SK-N-SH (cell line): ENCODE results near the gene CASZ1. TPM values are rescaled to one million over a fixed set of nuclear protein-coding genes. Genes with fewer than 3 reads are reported as not detected.

ENCODE experiments used
- CTCF ChIA-PET: fragments of 300-600, 350-600 bp; formaldehyde crosslinking; extraction: SDS; loops from one replicate; lab custom pipeline; 2021; lab: Yijun Ruan, JAX
- POLR2A ChIA-PET: fragments of 350-600 bp; sonication (Branson Sonifier 250); formaldehyde crosslinking; extraction: SDS; loops from one replicate; lab custom pipeline; 2020; ENCODE audit warnings: antibody characterized with exemption, inconsistent platforms; lab: Yijun Ruan, JAX
- DNase-seq: peaks from one replicate; pipeline ENCODE4 v3.0.0; 2012
- H2AFZ ChIP-seq: fragments of 200-600 bp; sonication (generic); 2 replicates; pipeline ENCODE4 v1.8.1; 2016; ENCODE audit warnings: antibody characterized with exemption, mild to moderate bottlenecking, low read depth
- H3F3A ChIP-seq: fragments of 200-600 bp; sonication (generic); replicated peaks from 2 replicates; pipeline ENCODE3; 2016; ENCODE audit warnings: antibody characterized with exemption, mild to moderate bottlenecking; ENCODE audit not compliant: insufficient read depth
- H3K27ac ChIP-seq, 2 experiments: fragments of 200-500 bp in 1 of 2; fragments of 200-600 bp in 1 of 2; sonication (Bioruptor generic) in 1 of 2; sonication (generic), shearing (Covaris generic) in 1 of 2; 2 replicates each; pipeline versions ENCODE4 v1.5.1 to v1.6.1; 2014 to 2016; ENCODE audit warnings: low read depth in 2 of 2, inconsistent platforms in 1 of 2, low read length in 1 of 2, mild to moderate bottlenecking in 1 of 2, mixed read lengths in 1 of 2
- H3K27me3 ChIP-seq: fragments of 200-600 bp; sonication (generic), shearing (Covaris generic); 2 replicates; pipeline ENCODE4 v1.6.1; 2016; ENCODE audit warnings: mixed run types; ENCODE audit not compliant: insufficient read depth
- H3K36me3 ChIP-seq, 2 experiments: fragments of 200-500 bp in 1 of 2; fragments of 200-600 bp in 1 of 2; sonication (Bioruptor generic) in 1 of 2; sonication (generic) in 1 of 2; replicated peaks in 1 of 2; 2 replicates each; pipeline versions ENCODE3 to v1.5.1; 2014 to 2016; ENCODE audit warnings: low read length in 1 of 2, mild to moderate bottlenecking in 1 of 2; ENCODE audit not compliant: insufficient read depth in 2 of 2, control insufficient read depth in 1 of 2
- H3K4me1 ChIP-seq, 2 experiments: fragments of 200-500 bp in 1 of 2; fragments of 200-600 bp in 1 of 2; sonication (Bioruptor generic) in 1 of 2; sonication (generic), shearing (Covaris generic) in 1 of 2; 2 replicates each; pipeline versions ENCODE4 v1.5.1 to v1.6.1; 2014 to 2016; ENCODE audit warnings: low read depth in 1 of 2, low read length in 1 of 2, mixed run types in 1 of 2; ENCODE audit not compliant: insufficient read depth in 2 of 2, control insufficient read depth in 1 of 2
- H3K4me2 ChIP-seq: fragments of 200-600 bp; sonication (generic), shearing (Covaris generic); 2 replicates; pipeline ENCODE4 v1.6.1; 2017; ENCODE audit warnings: mixed run types
- H3K4me3 ChIP-seq, 2 experiments: fragments of 200-500 bp in 1 of 2; fragments of 200-600 bp in 1 of 2; sonication (Bioruptor generic) in 1 of 2; sonication (generic), shearing (Covaris generic) in 1 of 2; 2 replicates each; pipeline versions ENCODE4 v1.5.1 to v1.8.1; 2014 to 2016; ENCODE audit warnings: low read depth in 2 of 2, inconsistent platforms in 1 of 2, low read length in 1 of 2, mild to moderate bottlenecking in 1 of 2, mixed read lengths in 1 of 2, moderate library complexity in 1 of 2
- H3K79me2 ChIP-seq: fragments of 200-600 bp; sonication (generic); 2 replicates; pipeline ENCODE4 v1.8.1; 2017; ENCODE audit warnings: mild to moderate bottlenecking; ENCODE audit not compliant: insufficient read depth
- H3K9ac ChIP-seq: fragments of 200-600 bp; sonication (generic); 2 replicates; pipeline ENCODE4 v1.6.1; 2017; ENCODE audit warnings: mixed run types
- H3K9me2 ChIP-seq: fragments of 200-600 bp; sonication (generic); 2 replicates; pipeline ENCODE4 v1.6.1; 2017; ENCODE audit warnings: mixed run types
- H3K9me3 ChIP-seq: fragments of 200-600 bp; sonication (generic); 2 replicates; pipeline ENCODE4 v1.6.1; 2017; ENCODE audit warnings: mixed run types, mild to moderate bottlenecking, moderate library complexity
- H4K20me1 ChIP-seq: fragments of 200-600 bp; sonication (generic); 2 replicates; pipeline ENCODE4 v1.6.1; 2017; ENCODE audit warnings: mild to moderate bottlenecking, mixed run types; ENCODE audit not compliant: insufficient read depth
- CHD2 ChIP-seq: fragments of 150-350 bp; IDR thresholded peaks from 2 replicates; pipeline ENCODE4 v1.6.1; 2018; ENCODE audit warnings: low read length; ENCODE audit not compliant: partially characterized antibody
- ELF1 ChIP-seq: IDR thresholded peaks from 2 replicates; pipeline ENCODE4 v1.4.0; 2012
- EZH2phosphoT487 ChIP-seq: fragments of 200-600 bp; sonication (generic); IDR thresholded peaks from 2 replicates; pipeline ENCODE4 v1.6.1; 2017; ENCODE audit warnings: low read depth, mixed run types, mild to moderate bottlenecking, antibody characterized with exemption, moderate library complexity, borderline replicate concordance
- GATA2 ChIP-seq: sonication (generic); formaldehyde crosslinking; IDR thresholded peaks from 2 replicates; pipeline ENCODE4 v1.5.0; 2020; ENCODE audit warnings: mild to moderate bottlenecking, missing genetic modification reagents
- MEF2A ChIP-seq: IDR thresholded peaks from 2 replicates; pipeline ENCODE4 v1.4.0; 2012; ENCODE audit warnings: low read depth, borderline replicate concordance
- NFIC ChIP-seq: IDR thresholded peaks from 2 replicates; pipeline ENCODE4 v1.4.0; 2012; ENCODE audit warnings: borderline replicate concordance
- POLR2AphosphoS5 ChIP-seq: IDR thresholded peaks from 2 replicates; pipeline ENCODE4 v1.6.1; 2012; ENCODE audit warnings: low read depth, low read length
- RAD21 ChIP-seq: IDR thresholded peaks from 2 replicates; pipeline ENCODE4 v1.6.1; 2012; ENCODE audit warnings: mild to moderate bottlenecking, low read length
- RFX5 ChIP-seq: IDR thresholded peaks from 2 replicates; pipeline ENCODE4 v1.6.1; 2012; ENCODE audit warnings: mild to moderate bottlenecking, improper control_type of control experiment, low read length
- RXRA ChIP-seq: IDR thresholded peaks from 2 replicates; pipeline ENCODE4 v1.4.0; 2012; ENCODE audit warnings: low read depth, mild to moderate bottlenecking, borderline replicate concordance
- SMC3 ChIP-seq: IDR thresholded peaks from 2 replicates; pipeline ENCODE4 v1.6.1; 2012; ENCODE audit warnings: low read depth, low read length, improper control_type of control experiment
- TAF1 ChIP-seq: IDR thresholded peaks from 2 replicates; pipeline ENCODE4 v1.6.1; 2012; ENCODE audit warnings: low read depth, mild to moderate bottlenecking, low read length, moderate library complexity, borderline replicate concordance
- TCF12 ChIP-seq: IDR thresholded peaks from 2 replicates; pipeline ENCODE4 v1.4.0; 2012
- TEAD4 ChIP-seq: IDR thresholded peaks from 2 replicates; pipeline ENCODE4 v1.4.0; 2012; ENCODE audit warnings: mild to moderate bottlenecking, borderline replicate concordance; ENCODE audit not compliant: insufficient read depth
- USF2 ChIP-seq: fragments of 150-350 bp; IDR thresholded peaks from 2 replicates; pipeline ENCODE4 v1.6.1; 2017; ENCODE audit warnings: antibody characterized with exemption, low read length, low read depth, borderline replicate concordance
- YY1 ChIP-seq: IDR thresholded peaks from 2 replicates; pipeline ENCODE4 v1.4.0; 2012; ENCODE audit warnings: low read depth, mild to moderate bottlenecking
- ZBTB33 ChIP-seq: IDR thresholded peaks from 2 replicates; pipeline ENCODE4 v1.4.0; 2012; ENCODE audit warnings: low read depth, borderline replicate concordance
- WGBS: methylation state at CpG from one replicate; pipeline ENCODE4 v1.1.6; 2017; ENCODE audit warnings: low lambda C conversion rate; 5-methylcytosine and 5-hydroxymethylcytosine counted together
- polyA plus RNA-seq, 3 experiments: library from polyadenylated mRNA; depleted of rRNA; stranded (reverse); fragments of >200 nt; gene quantifications; 2 replicates each; pipeline ENCODE4 v1.2.3, GENCODE V29; 2012

Gene CASZ1
- polyA plus RNA-seq, 1 of the 3 experiments (the other 2 are of a cell fraction): 0.51 TPM

- TF ChIP-seq SMC3: no peak
- no peak for TF ChIP-seq EZH2phosphoT487
These were observed 130.3 kb downstream of the CASZ1 start (continued) for GRCh38 chr1:10665930-10666850.

GRCh38 chr1:10665226-10665625, 131.2 kb downstream of the CASZ1 start:
- no peak for DNase-seq
- no peaks in the 10 kb centered on the region for H3K79me2 ChIP-seq
- no peak overlapping the region for H3K9ac ChIP-seq
- ChIA-PET CTCF (interaction anchor here (0.7 to 1.4 kb wide), 5 partner anchors 23 to 276 kb away, joined by 3 read pairs; no protein-coding TSS in a partner anchor), POLR2A (no interaction called here)
- no peak overlapping the region for H3K4me2 ChIP-seq
- H3F3A ChIP-seq: peaks cover 3% of the 10 kb centered on the region
- no peaks in the 10 kb centered on the region for H3K9me3 ChIP-seq
- TF ChIP-seq NFIC: no peak
- TF ChIP-seq TEAD4: no peak
- TF ChIP-seq RAD21: no peak
- TF ChIP-seq CHD2: no peak
- TF ChIP-seq RFX5: no peak
- no peak for TF ChIP-seq RXRA
- no peak for TF ChIP-seq ELF1
- TF ChIP-seq TCF12: no peak
- TF ChIP-seq POLR2AphosphoS5: no peak
- no peak for TF ChIP-seq GATA2 (CRISPR knock-in tag)
- no peak for TF ChIP-seq USF2
- TF ChIP-seq TAF1: no peak
- no peak for TF ChIP-seq YY1
- no peak for TF ChIP-seq ZBTB33
- no peak for TF ChIP-seq MEF2A
- no peak overlapping the region for H2AFZ ChIP-seq
- no peaks in the 10 kb centered on the region for H3K27me3 ChIP-seq
- 94% methylated on average over 20 of the region's 31 CpGs for WGBS
- peaks cover 0 to 34% of the 10 kb centered on the region in 2 experiments; a peak in 1 of 4 replicates for H3K4me1 ChIP-seq
- H3K27ac ChIP-seq: no peak overlapping the region
- H3K36me3 ChIP-seq: no peaks in the 10 kb centered on the region
- no peaks in the 10 kb centered on the region for H4K20me1 ChIP-seq
- H3K9me2 ChIP-seq: no peaks in the 10 kb centered on the region
- H3K4me3 ChIP-seq: no peak overlapping the region
